Posterior vena cava (tissue), 2 donors: ENCODE results near the gene GPR135. TPM values are rescaled to one million over a fixed set of nuclear protein-coding genes. Genes with fewer than 3 reads are reported as not detected.

ENCODE experiments used
- DNase-seq: peaks from one replicate; pipeline ENCODE4 v3.0.0-alpha.2; 2020; ENCODE audit warnings: low spot score
- intact Hi-C, 2 donors: fragments of 100-400 bp; cut with DNase I; formaldehyde crosslinking; loops; one replicate each; pipeline versions ENCODE4 v1.14.1 to v1.14.2; 2022 to 2023
- total RNA-seq, 2 donors: library from RNA; stranded (reverse); fragmentation: NEBNext Ultra II Directional; extraction: Animal tissue kit (Norgen Biotek cat#: 25700); gene quantifications; one replicate each; pipeline ENCODE4 v1.2.1, GENCODE V29; 2021
- donor health status: DM: yes; HTN: yes; CAD: no.
- donor health status: DM: yes; HTN: yes; CAD: no.

The GPR135 gene
- total RNA-seq, 2 donors from 2014 or later: 7.5 to 8.1 TPM

DNA sequence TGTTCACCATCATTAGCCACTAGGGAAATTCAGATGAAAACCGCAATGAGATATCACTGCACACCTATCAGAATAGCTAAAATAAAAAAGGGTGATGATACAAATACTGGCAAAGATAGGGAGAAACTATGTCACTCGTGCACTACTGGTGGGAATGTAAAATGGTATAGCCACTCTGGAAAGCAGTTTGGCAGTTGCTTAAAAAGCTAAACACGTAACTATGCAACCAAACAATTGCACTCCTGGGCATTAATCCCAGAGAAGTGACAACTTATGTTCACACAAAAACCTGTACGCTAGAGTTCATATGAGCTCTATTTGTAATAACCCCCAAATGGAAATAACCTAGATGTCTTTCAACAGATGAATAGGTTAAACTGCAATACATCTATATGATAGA lies 35.4 kb downstream of the GPR135 start:
- DNase-seq: no peak
- intact Hi-C loops: loop anchor here in 1 of 2 donors (5.0 kb wide), 1 partner anchor 242 kb away; the partner anchor contains the start of gene DAAM1

DNA sequence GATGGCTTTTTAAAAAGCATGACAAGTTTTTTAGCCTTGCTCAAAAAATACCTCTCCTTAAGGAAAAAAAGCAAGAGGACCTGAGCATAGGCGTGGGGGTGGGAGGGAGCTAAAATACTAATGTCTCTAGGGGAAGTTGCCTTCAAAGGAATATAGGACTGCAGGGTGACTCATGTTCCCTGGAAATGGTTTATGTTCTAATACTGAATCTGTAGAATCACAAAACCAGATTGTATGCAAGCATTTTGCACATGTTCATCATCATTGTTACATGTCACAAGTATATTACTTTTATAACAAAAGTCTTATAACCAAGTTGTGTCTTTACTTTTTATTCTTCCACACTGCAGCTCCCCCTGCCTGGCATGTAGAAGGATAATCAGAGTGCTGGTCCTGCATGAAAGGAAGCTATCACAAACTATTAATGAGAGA lies 36.6 kb downstream of the GPR135 start:
- intact Hi-C loops: loop anchor here in 1 of 2 donors (5.0 kb wide), 1 partner anchor 241 kb away; the partner anchor contains the start of gene DAAM1

DNA sequence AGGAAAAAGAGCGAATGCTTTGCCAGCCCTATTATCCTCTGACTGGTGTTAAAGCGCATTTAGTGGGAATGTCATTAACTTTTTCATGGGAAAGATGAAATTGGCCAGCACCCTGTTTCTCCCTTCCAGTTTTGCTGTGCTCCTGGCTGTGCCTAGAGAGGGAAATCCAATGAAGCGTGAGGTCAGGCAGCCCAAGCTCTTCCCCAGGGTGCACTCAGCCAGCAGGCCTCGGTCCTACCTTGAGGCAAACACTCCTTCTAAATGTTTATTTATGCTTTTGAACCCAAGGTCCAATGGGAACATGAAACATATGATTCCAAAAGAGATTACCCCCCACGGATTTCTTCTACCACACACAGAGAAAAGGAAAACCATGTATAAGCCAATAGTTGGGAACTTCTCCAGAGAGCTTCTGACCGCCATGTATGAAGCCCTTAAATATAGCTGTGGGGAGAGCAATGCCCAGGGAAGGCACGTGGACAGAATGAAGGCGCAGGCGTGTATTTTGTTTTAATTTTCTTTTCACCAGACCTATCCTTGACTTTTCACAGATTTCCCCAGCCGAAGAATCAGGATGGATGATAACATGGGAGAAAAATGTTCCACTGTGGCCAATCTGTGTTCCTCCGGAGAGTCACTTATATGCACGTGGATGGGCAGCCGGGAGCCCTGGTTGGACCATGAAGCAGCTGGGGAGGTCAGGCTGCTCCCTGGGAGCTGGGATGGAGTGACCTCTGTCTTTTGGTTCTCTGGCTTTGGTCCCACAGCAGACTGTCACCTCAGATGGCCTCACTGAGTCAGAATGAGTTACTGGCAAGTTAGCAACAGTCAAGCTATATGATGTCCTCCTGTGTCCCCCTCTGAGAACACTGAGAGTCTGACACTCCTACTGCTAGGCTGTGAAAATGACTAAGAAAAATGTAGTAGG lies 37.3 kb downstream of the GPR135 start:
- DNase-seq: peak; percentile 83
- intact Hi-C loops: loop anchor here in 1 of 2 donors (5.0 kb wide), 1 partner anchor 241 kb away; the partner anchor contains the start of gene DAAM1

More for the DNA sequence above, 36.6 kb downstream of the GPR135 start:
- no peak for DNase-seq

DNA sequence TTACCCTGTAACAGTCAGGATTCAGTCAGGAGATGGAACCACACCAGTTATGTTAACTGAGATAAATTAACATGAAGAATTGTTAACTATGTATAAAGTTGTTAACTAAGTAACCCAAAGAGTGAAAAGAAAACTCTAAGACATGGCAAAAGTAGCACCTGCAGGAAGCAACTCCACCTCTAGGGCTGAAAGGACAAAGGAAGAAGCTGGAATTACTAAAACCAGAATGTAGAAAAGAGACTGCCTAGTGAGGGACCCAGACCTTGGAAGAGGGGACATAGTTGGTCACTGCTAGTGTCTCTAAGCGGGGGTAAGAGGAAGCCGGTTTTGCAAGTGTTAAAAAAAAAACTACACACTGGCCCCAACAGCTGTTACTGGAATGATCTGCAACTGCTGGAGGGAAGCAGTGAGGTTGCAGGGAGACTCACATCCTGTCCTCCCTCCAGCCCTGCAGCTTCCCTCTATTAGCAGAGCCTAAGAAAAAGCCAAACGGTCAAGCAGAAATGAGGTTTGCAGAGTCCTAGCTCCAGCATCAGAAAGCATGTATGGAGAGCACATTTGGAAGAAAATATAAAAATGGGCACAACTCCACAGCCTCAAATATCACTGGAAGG lies 39.8 kb downstream of the GPR135 start:
- intact Hi-C loops: loop anchor here in 1 of 2 donors (5.0 kb wide), 1 partner anchor 238 kb away; the partner anchor contains the start of gene DAAM1
- no peak for DNase-seq

GRCh38 chr14:59424341-59425071 lies 40.7 kb downstream of the GPR135 start:
- DNase-seq: no peak

GRCh38 chr14:59422069-59422881 lies 42.9 kb downstream of the GPR135 start:
- no peak for DNase-seq
- intact Hi-C loops: loop anchor here in 1 of 2 donors (5.0 kb wide), 1 partner anchor 230 kb away; no protein-coding TSS in a partner anchor

More at GRCh38 chr14:59424341-59425071, 40.7 kb downstream of the GPR135 start:
- intact Hi-C loops: loop anchor here (5.0 kb wide), 2 partner anchors 232 to 237 kb away; partner anchors contain the start of gene DAAM1 (in 1 of the 2)

- intact Hi-C loops: no loop called here
- DNase-seq: no peak
Observed at GRCh38 chr14:59419303-59419702, 45.9 kb downstream of the GPR135 start.

GRCh38 chr14:59417311-59417710 lies 47.9 kb downstream of the GPR135 start:
- intact Hi-C loops: no loop called here
- DNase-seq: no peak

- intact Hi-C loops: no loop called here
- no peak for DNase-seq
Observed at GRCh38 chr14:59415836-59416602, 49.2 kb downstream of the GPR135 start.

Other genes with a start within 250 kb of the GPR135 start
- 10 to 100 TPM; 30.2 to 36.3 TPM for gene L3HYPDH, start 19.0 kb upstream of the GPR135 start, total RNA-seq
- gene JKAMP, start 19.1 kb upstream of the GPR135 start, total RNA-seq: 10 to 100 TPM; 21.7 to 24.4 TPM
- under 1 TPM in 1 of 2 donors, not detected in 1; 0.10 TPM for gene CCDC175, start 111.4 kb upstream of the GPR135 start, total RNA-seq